HPDE6-E6E7 (cell line): ENCODE measurements around the gene FXYD5.
"Not testable (repeated sequence)": the region's sequence is repeated elsewhere in the genome, so short reads cannot be mapped to it uniquely, and the experiment has no call there.

Source experiments
- DNase-seq: peaks from one replicate; pipeline ENCODE4 v3.0.0; 2011; ENCODE audit warnings: missing footprints; ENCODE audit errors: extremely low spot score

FXYD5 gene

GRCh38 chr19:35119578-35120155 lies 34.9 kb upstream of the FXYD5 start:
- DNase-seq: no peak

DNA sequence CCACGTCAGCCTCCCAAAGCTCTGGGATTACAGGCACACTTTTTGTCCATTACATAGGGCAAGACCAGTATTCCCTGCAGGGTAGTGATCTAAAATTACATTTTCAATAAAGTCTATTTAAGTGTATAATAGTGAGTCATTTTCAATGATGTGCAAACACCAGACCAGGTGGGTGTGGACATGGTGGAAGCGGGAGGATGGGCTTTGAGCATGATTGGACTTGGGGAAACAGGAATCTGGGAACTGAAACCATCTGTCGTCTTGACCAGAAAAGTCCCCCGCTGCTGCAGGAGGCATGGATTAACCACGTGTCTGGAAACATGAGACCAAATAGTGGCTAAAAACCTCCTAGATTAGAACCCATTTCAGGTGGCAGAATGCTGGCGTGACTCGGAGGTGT lies 34.0 kb upstream of the FXYD5 start:
- peak; percentile 88 for DNase-seq

DNA sequence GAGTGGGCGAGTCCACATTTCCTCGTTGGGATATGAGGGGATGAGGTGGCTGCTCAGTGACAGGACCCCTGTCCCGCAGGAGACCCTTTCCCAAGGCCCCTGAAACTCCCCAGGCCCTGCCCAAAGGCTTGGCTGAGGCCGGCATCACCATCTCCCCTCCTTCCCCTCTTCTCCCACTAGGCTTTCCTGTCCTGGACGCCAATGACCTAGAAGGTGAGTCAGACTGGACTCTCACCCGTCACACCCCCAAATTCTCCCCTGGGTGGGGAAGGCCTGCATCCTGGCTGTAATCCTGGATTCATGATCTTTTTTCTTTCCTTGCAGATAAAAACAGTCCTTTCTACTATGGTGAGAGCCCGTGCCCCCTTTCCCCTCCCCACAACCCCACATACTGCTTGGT lies 33.6 kb upstream of the FXYD5 start:
- no peak for DNase-seq

GRCh38 chr19:35122687-35123551 lies 31.6 kb upstream of the FXYD5 start:
- peak; percentile 92 for DNase-seq

DNA sequence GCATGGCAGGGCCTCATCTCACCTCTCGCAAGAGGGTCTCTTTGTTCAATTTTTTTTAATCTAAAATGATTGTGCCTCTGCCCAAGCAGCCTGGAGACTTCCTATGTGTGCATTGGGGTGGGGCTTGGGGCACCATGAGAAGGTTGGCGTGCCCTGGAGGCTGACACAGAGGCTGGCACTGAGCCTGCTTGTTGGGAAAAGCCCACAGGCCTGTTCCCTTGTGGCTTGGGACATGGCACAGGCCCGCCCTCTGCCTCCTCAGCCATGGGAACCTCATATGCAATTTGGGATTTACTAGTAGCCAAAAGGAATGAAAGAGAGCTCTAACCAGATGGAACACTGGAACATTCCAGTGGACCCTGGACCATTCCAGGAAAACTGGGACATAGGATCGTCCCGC lies 31.0 kb upstream of the FXYD5 start:
- no peak for DNase-seq

GRCh38 chr19:35124098-35125060 lies 30.2 kb upstream of the FXYD5 start:
- peak; percentile 90 for DNase-seq

DNA sequence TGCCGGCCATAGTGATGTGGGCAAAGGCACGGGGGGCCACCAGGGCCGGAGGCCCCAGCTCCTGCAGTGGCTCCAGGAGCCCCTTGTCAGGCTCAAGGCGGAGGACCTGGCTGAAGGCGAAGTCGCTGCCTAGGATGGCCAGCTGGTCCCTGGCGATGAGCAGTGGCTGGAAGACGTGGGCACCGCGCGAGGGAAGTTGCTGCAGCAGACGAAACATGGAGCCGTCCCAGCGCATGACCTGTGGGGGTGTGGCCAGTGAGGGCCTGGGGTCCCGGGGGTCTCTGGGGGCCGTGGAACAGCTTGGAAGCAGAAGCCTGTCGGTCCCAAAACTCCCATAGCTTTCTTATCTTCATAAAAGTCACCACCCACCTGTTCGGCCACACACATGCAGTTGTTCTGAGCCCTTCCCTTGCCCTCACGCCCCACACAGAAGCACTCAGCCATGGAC lies 29.2 kb upstream of the FXYD5 start:
- no peak for DNase-seq

GRCh38 chr19:35125749-35126623 lies 28.5 kb upstream of the FXYD5 start:
- DNase-seq: no peak

- no peak for DNase-seq
These were observed 27.9 kb upstream of the FXYD5 start for GRCh38 chr19:35126624-35126959.

- DNase-seq: no peak
These were observed 26.7 kb upstream of the FXYD5 start for GRCh38 chr19:35127871-35128270.

- no peak for DNase-seq
These were observed 26.0 kb upstream of the FXYD5 start for GRCh38 chr19:35128398-35129057.

DNA sequence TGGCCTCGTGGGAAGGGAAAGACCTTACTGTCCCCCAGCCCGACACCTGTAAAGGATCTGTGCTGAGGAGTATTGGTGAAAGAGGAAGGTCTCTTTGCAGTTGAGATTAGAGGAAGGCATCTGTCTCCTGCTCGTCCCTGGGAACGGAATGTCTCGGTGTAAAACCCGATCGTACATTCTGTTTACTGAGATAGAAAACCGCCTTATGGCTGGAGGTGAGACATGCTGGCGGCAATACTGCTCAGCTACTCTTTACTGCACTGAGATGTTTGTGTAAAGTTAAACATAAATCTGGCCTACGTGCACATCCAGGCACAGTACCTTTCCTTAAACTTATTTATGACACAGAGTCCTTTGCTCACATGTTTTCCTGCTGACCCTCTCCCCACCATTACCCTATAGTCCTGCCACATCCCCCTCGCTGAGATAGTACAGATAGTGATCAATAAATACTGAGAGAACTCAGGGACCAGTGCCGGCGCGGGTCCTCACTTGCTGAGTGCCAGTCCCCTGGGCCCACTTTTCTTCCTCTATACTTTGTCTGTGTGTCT lies 24.7 kb upstream of the FXYD5 start:
- not testable (repeated sequence) for DNase-seq

GRCh38 chr19:35130761-35131720 lies 23.5 kb upstream of the FXYD5 start:
- no peak for DNase-seq

- no peak for DNase-seq
These were observed 22.3 kb upstream of the FXYD5 start for GRCh38 chr19:35132254-35132653.

- no peak for DNase-seq
These were observed 20.7 kb upstream of the FXYD5 start for GRCh38 chr19:35133826-35134225.

DNA sequence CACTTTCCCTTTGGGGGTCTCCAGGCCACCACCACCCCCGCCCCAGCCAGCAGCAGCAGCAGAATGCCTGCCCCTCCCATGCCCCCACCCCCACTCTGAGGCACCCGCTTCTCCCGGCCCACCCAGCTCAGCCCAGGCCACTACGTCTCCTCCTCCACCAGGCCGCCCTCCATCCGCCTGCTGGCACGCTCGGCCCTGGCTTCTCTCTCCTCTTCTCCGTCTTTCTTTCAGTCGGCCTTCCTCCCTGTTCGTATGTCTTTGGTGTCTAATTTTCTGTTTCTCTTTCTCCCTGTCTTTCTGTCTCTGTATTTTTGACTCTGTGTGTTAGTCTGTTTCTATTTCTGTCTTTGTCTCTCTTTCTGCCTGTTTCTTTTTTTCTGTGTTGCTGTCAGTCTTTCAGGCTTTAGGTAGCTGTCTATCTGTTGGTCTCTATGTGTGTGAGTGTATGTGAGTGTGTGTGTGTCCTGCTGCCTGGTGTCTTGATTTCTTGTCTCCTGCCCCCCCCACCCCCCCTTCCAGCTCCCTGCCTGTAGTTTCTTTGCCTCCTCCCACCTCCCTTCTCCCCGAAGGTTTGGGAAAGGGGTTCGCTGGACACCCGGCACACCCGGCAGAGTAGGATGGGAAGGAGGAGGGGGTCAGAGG lies 19.8 kb upstream of the FXYD5 start, which contains the start of gene LGI4:
Gene LGI4 (minus strand): TSS at position 459 of the 642 bp plus-strand sequence. CDS start 379 bp downstream, at position 80.
- DNase-seq: no peak

GRCh38 chr19:35135389-35135909 lies 19.1 kb upstream of the FXYD5 start:
- DNase-seq: peak; percentile 76

DNA sequence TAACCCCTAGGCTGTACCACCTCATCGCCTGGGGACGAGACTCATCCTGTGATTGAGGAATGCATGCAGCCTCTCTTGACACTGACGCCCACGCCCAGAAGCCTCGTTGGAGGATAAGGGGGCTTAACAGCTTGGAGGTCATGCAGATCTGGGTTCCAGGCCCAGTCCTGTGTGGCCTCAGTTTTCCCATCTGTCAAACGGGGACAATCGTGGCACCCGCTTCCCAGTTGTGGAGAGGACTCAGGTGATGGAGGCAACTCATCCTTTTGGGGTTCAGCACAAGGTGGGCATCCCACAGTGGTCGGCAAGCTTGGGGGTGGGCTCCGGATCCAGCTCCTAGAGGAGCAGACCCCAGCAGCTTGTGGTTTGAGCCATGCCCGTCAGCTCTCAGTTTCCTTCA lies 18.3 kb upstream of the FXYD5 start:
- DNase-seq: no peak
